SIG-M5 treated with dmso at 0.1 percent for 504 hours (cell line): ENCODE results near the gene OBSCN.

Source experiments
- DNase-seq: peaks from one replicate; lab custom pipeline; 2025; ENCODE audit not compliant: unreplicated experiment; lab: John Stamatoyannopoulos, UW

The OBSCN gene

GRCh38 chr1:228315945-228316588 is 108.2 kb downstream of the OBSCN start:
- no peak for DNase-seq

GRCh38 chr1:228316589-228317387 is 108.9 kb downstream of the OBSCN start:
- DNase-seq: no peak

- no peak for DNase-seq
These were observed 109.6 kb downstream of the OBSCN start for GRCh38 chr1:228317411-228317828.

- DNase-seq: no peak
These were observed 110.3 kb downstream of the OBSCN start for GRCh38 chr1:228317891-228318810.

- DNase-seq: no peak
These were observed 111.0 kb downstream of the OBSCN start for GRCh38 chr1:228318823-228319241.

GRCh38 chr1:228319352-228320088 is 111.7 kb downstream of the OBSCN start:
- DNase-seq: no peak

GRCh38 chr1:228320394-228320793 is 112.5 kb downstream of the OBSCN start:
- no peak for DNase-seq

GRCh38 chr1:228321435-228321834 is 113.6 kb downstream of the OBSCN start:
- DNase-seq: no peak

GRCh38 chr1:228321895-228322294 is 114.1 kb downstream of the OBSCN start:
- DNase-seq: no peak

- no peak for DNase-seq
These were observed 115.6 kb downstream of the OBSCN start for GRCh38 chr1:228323401-228323800.

- DNase-seq: no peak
These were observed 117.4 kb downstream of the OBSCN start for GRCh38 chr1:228325267-228325666.

- DNase-seq: no peak
These were observed 122.0 kb downstream of the OBSCN start for GRCh38 chr1:228329887-228330286.

- DNase-seq: no peak
These were observed 125.2 kb downstream of the OBSCN start for GRCh38 chr1:228332797-228333738.

GRCh38 chr1:228333739-228334115 is 125.9 kb downstream of the OBSCN start:
- no peak for DNase-seq

- DNase-seq: no peak
These were observed 126.5 kb downstream of the OBSCN start for GRCh38 chr1:228334226-228334935.

- no peak for DNase-seq
These were observed 127.1 kb downstream of the OBSCN start for GRCh38 chr1:228334954-228335353.

GRCh38 chr1:228335406-228336307 is 127.8 kb downstream of the OBSCN start:
- no peak for DNase-seq
